Measurements from ENCODE around the gene TOGARAM2.

Gene TOGARAM2

GRCh38 chr2:28981016-28981441 is at the start of gene TOGARAM2:
TOGARAM2 (plus strand) TSS chr2:28981298; CDS start chr2:28994835, 13,537 bp downstream.
- peak; percentile 73 for DNase-seq (ENCODE audit: low spot score)

- no peak for DNase-seq (ENCODE audit: low spot score)
Observed at GRCh38 chr2:28934769-28935168, 46.3 kb upstream of the TOGARAM2 start.

GRCh38 chr2:28941008-28941407 is 40.1 kb upstream of the TOGARAM2 start:
- DNase-seq (ENCODE audit: low spot score): no peak

GRCh38 chr2:28944535-28945248 is 36.4 kb upstream of the TOGARAM2 start:
- DNase-seq (ENCODE audit: low spot score): no peak

GRCh38 chr2:28948160-28948559 is 32.9 kb upstream of the TOGARAM2 start:
- DNase-seq (ENCODE audit: low spot score): no peak

GRCh38 chr2:28949190-28949589 is 31.9 kb upstream of the TOGARAM2 start:
- DNase-seq (ENCODE audit: low spot score): no peak

- DNase-seq (ENCODE audit: low spot score): no peak
Observed at GRCh38 chr2:28949617-28950305, 31.3 kb upstream of the TOGARAM2 start.

GRCh38 chr2:28950941-28951630 is 30.0 kb upstream of the TOGARAM2 start:
- no peak for DNase-seq (ENCODE audit: low spot score)

GRCh38 chr2:28951910-28952835 is 28.9 kb upstream of the TOGARAM2 start:
- no peak for DNase-seq (ENCODE audit: low spot score)

GRCh38 chr2:28952836-28953211 is 28.3 kb upstream of the TOGARAM2 start:
- DNase-seq (ENCODE audit: low spot score): peak; percentile 41

GRCh38 chr2:28955467-28955866 is 25.6 kb upstream of the TOGARAM2 start:
- DNase-seq (ENCODE audit: low spot score): no peak

- peak; percentile 55 for DNase-seq (ENCODE audit: low spot score)
Observed at GRCh38 chr2:28956415-28956826, 24.7 kb upstream of the TOGARAM2 start.

- DNase-seq (ENCODE audit: low spot score): no peak
Observed at GRCh38 chr2:28956890-28957289, 24.2 kb upstream of the TOGARAM2 start.

GRCh38 chr2:28958689-28959088 is 22.4 kb upstream of the TOGARAM2 start:
- DNase-seq (ENCODE audit: low spot score): peak; percentile 84

GRCh38 chr2:28960401-28960800 is 20.7 kb upstream of the TOGARAM2 start:
- DNase-seq (ENCODE audit: low spot score): no peak

- no peak for DNase-seq (ENCODE audit: low spot score)
Observed at GRCh38 chr2:28962505-28962904, 18.6 kb upstream of the TOGARAM2 start.

GRCh38 chr2:28970464-28971160 is 10.5 kb upstream of the TOGARAM2 start:
- DNase-seq (ENCODE audit: low spot score): peak; percentile 41

GRCh38 chr2:28972778-28973335 is 8.2 kb upstream of the TOGARAM2 start:
- DNase-seq (ENCODE audit: low spot score): no peak

GRCh38 chr2:28974252-28974651 is 6.8 kb upstream of the TOGARAM2 start:
- no peak for DNase-seq (ENCODE audit: low spot score)

- no peak for DNase-seq (ENCODE audit: low spot score)
Observed at GRCh38 chr2:28975671-28976070, 5.4 kb upstream of the TOGARAM2 start.

GRCh38 chr2:28976584-28976983 is 4.5 kb upstream of the TOGARAM2 start:
- DNase-seq (ENCODE audit: low spot score): no peak
